Measurements from ENCODE around the gene NSDHL. TPM values are rescaled to one million over a fixed set of nuclear protein-coding genes. Genes with fewer than 3 reads are reported as not detected.
"Not testable (repeated sequence)": the region's sequence is repeated elsewhere in the genome, so short reads cannot be mapped to it uniquely, and the experiment has no call there.

NSDHL gene
- 10 to 100 TPM in 1 of 2 donors, 1 to 10 TPM in 1; 3.4 to 20.1 TPM for total RNA-seq

GRCh38 chrX:152830312-152831305 lies at the start of gene NSDHL, which contains the start of gene CETN2:
TSS of gene NSDHL (plus strand) at chrX:152831063. CDS start at chrX:152846325, 15,262 bp downstream.
TSS of gene CETN2 (minus strand) at chrX:152830757. CDS start at chrX:152830710, 47 bp downstream.
- WGBS, 2 donors: 0 to 1% methylated on average over 5 to 64 of the region's 71 CpGs
- Histone ChIP-seq H3K27me3 (no peaks in the 10 kb centered on the region), H3K4me3 (peak within 1 kb of the TSS; percentile 43 to 45), H3K9me3 (no peaks in the 10 kb centered on the region), H3K27ac (peak within 1 kb of the TSS; percentile 25 to 71 (median 62)), H3K36me3 (replicated peaks in 1 of 2; ENCODE audit: insufficient read depth in 1 of 2, low read depth in 2 of 2) (no peaks in the 10 kb centered on the region), H3K4me1 (peaks cover 16% of the 10 kb centered on the region)
- ATAC-seq: peak; percentile 99
- DNase-seq: peak; percentile 95 to 96 (median 96)
- peak in 2 of 3 donors; percentile 69 for TF ChIP-seq POLR2A (IDR thresholded peaks at IDR 0.05)
- TF ChIP-seq, protein P1, sequence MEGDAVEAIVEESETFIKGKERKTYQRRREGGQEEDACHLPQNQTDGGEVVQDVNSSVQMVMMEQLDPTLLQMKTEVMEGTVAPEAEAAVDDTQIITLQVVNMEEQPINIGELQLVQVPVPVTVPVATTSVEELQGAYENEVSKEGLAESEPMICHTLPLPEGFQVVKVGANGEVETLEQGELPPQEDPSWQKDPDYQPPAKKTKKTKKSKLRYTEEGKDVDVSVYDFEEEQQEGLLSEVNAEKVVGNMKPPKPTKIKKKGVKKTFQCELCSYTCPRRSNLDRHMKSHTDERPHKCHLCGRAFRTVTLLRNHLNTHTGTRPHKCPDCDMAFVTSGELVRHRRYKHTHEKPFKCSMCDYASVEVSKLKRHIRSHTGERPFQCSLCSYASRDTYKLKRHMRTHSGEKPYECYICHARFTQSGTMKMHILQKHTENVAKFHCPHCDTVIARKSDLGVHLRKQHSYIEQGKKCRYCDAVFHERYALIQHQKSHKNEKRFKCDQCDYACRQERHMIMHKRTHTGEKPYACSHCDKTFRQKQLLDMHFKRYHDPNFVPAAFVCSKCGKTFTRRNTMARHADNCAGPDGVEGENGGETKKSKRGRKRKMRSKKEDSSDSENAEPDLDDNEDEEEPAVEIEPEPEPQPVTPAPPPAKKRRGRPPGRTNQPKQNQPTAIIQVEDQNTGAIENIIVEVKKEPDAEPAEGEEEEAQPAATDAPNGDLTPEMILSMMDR (IDR thresholded peaks at IDR 0.05): no peak
- intact Hi-C loops (cut with DNase I): no loop called here

GRCh38 chrX:152787062-152787461 lies 43.8 kb upstream of the NSDHL start:
- H3K4me1 ChIP-seq; ATAC-seq; H3K27me3 ChIP-seq; H3K4me3 ChIP-seq; H3K9me3 ChIP-seq; DNase-seq; intact Hi-C loops (cut with DNase I); H3K27ac ChIP-seq; H3K36me3 ChIP-seq (replicated peaks in 1 of 2; ENCODE audit: insufficient read depth in 1 of 2, low read depth in 2 of 2): not testable (repeated sequence)
- no CpG with 5 or more reads among the region's 3 CpGs for WGBS, 2 donors

DNA sequence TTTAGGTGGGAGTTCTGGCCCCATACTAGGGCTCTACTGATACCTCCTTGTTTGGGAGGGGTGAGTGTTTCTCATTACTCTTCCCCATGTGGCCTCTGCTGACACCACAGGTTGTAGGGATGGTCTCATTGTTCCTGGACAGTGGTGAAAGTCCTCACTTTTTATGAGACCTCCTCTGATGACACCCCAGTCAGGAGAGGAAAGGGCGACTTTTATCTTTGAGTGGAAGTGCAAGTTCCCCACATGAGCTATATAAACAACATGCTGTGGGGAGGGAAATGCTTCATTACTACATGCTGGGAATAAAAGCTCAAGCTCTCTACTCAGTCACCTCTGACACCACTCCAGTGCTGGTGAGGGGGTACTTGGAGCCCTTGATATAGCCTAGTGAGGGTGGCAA lies 31.9 kb upstream of the NSDHL start:
- intact Hi-C loops (cut with DNase I): no loop called here
- Histone ChIP-seq H3K9me3 (no peaks in the 10 kb centered on the region), H3K4me1 (no peaks in the 10 kb centered on the region), H3K27me3 (no peaks in the 10 kb centered on the region), H3K36me3 (replicated peaks in 1 of 2; ENCODE audit: insufficient read depth in 1 of 2, low read depth in 2 of 2) (no peaks in the 10 kb centered on the region), H3K4me3 (no peak overlapping the region), H3K27ac (no peak overlapping the region)
- DNase-seq: no peak
- TF ChIP-seq, protein P1 (IDR thresholded peaks at IDR 0.05): no peak
- TF ChIP-seq POLR2A (IDR thresholded peaks at IDR 0.05): no peak
- no peak for ATAC-seq
- 43% methylated on average over 1 of the region's 1 CpG; no CpG with 5 or more reads in 1 of the 2 donors for WGBS, 2 donors

DNA sequence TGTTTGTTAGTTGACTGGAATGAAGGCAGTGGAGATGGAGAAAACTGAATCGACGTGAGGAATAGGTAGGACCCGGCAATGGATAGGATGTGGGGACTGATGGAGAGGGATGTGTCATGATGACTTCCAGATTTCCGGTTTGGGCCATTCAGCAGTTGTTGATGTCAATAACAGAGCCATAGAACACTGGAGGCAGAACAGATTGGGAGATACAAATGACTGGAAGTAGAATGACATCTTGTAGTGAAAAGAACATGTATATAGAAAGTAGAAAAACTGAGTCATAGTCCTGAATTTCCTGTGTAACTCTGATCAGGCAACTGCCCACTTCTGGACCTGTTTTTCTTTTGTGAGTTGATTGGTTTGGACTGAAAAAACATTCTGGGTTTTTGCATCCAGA lies 24.8 kb upstream of the NSDHL start:
- Histone ChIP-seq H3K4me1 (no peaks in the 10 kb centered on the region), H3K4me3 (no peak overlapping the region), H3K9me3 (no peaks in the 10 kb centered on the region), H3K36me3 (replicated peaks in 1 of 2; ENCODE audit: insufficient read depth in 1 of 2, low read depth in 2 of 2) (no peaks in the 10 kb centered on the region), H3K27ac (no peak overlapping the region), H3K27me3 (no peaks in the 10 kb centered on the region)
- intact Hi-C loops (cut with DNase I): no loop called here
- ATAC-seq (no peak), DNase-seq (no peak)
- no peak for TF ChIP-seq POLR2A (IDR thresholded peaks at IDR 0.05)
- TF ChIP-seq, protein P1 (IDR thresholded peaks at IDR 0.05): no peak
- WGBS, 2 donors: 71 to 74% methylated on average over 4 of the region's 4 CpGs

DNA sequence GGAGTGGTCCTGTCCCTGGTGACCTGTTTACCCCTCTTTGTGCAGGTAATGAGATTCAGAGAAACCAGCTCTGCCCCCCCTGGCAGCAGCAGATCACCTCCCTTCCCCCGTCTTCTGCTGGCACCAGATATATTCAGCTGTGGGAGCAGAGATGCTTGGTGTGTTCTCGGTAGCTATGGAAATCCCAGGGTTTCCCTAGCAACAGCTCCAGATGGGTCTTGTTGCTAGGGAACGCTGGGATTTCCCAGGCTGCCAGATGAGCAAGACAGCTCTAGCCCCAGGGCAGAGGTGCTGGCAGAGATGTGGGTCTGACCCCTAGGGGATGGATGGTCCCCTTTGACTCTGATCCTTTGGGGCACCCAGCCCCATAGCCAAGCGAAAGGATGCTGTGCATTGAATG lies 20.5 kb upstream of the NSDHL start:
- no peaks in the 10 kb centered on the region for H3K9me3 ChIP-seq
- no peak for TF ChIP-seq POLR2A (IDR thresholded peaks at IDR 0.05)
- TF ChIP-seq, protein P1 (IDR thresholded peaks at IDR 0.05): no peak
- H3K36me3 ChIP-seq (replicated peaks in 1 of 2; ENCODE audit: insufficient read depth in 1 of 2, low read depth in 2 of 2): no peaks in the 10 kb centered on the region
- no peak for DNase-seq
- H3K4me1 ChIP-seq: no peaks in the 10 kb centered on the region
- intact Hi-C loops (cut with DNase I): no loop called here
- H3K27me3 ChIP-seq: no peaks in the 10 kb centered on the region
- no peak overlapping the region for H3K27ac ChIP-seq
- no peak for ATAC-seq
- H3K4me3 ChIP-seq: no peak overlapping the region
- WGBS, 2 donors: 16 to 86% methylated on average over 1 to 3 of the region's 4 CpGs
